OCI-LY3 (cell line): ENCODE results near the gene OPHN1.

Experiments used
- H2AFZ ChIP-seq: fragments of 200-600, 300-600 bp; shearing (Covaris generic); 2 replicates; pipeline ENCODE4 v1.6.0; 2014; ENCODE audit warnings: antibody characterized with exemption, low read depth, low read length
- H3K27ac ChIP-seq: fragments of 200-600, 300-600 bp; sonication (generic); 2 replicates; pipeline ENCODE4 v1.5.1; 2014; ENCODE audit warnings: mild to moderate bottlenecking, low read length, moderate library complexity, mixed read lengths
- H3K27me3 ChIP-seq: fragments of 200-600, 300-600 bp; sonication (generic); 2 replicates; pipeline ENCODE4 v1.6.1; 2014; ENCODE audit warnings: low read depth, low read length, mixed read lengths
- H3K36me3 ChIP-seq: fragments of 200-600, 300-600 bp; sonication (generic); replicated peaks from 2 replicates; pipeline ENCODE3; 2014; ENCODE audit warnings: low read depth, low read length, mixed read lengths
- H3K4me1 ChIP-seq: fragments of 300-600, 200-600 bp; sonication (generic); 2 replicates; pipeline ENCODE4 v1.6.1; 2014; ENCODE audit warnings: low read length, mixed read lengths
- H3K4me2 ChIP-seq: fragments of 200-600, 300-600 bp; sonication (generic); 2 replicates; pipeline ENCODE4 v1.6.1; 2014; ENCODE audit warnings: low read length, mixed read lengths
- H3K4me3 ChIP-seq: fragments of 300-600, 200-600 bp; sonication (generic); 2 replicates; pipeline ENCODE4 v1.5.1; 2014; ENCODE audit warnings: antibody characterized with exemption, mild to moderate bottlenecking, low read length, moderate library complexity
- H3K79me2 ChIP-seq: fragments of 300-600, 200-600 bp; shearing (Covaris generic); 2 replicates; pipeline ENCODE4 v1.6.1; 2014; ENCODE audit warnings: mild to moderate bottlenecking, low read length, mixed read lengths
- H3K9ac ChIP-seq: fragments of 300-600, 200-600 bp; shearing (Covaris generic); 2 replicates; pipeline ENCODE4 v1.6.0; 2014; ENCODE audit warnings: mild to moderate bottlenecking, low read length, moderate library complexity
- H3K9me3 ChIP-seq: fragments of 200-600, 300-600 bp; shearing (Covaris generic); 2 replicates; pipeline ENCODE4 v1.6.1; 2014; ENCODE audit warnings: low read length, mixed read lengths; ENCODE audit not compliant: insufficient read depth
- H4K20me1 ChIP-seq: fragments of 200-600, 300-600 bp; sonication (generic); 2 replicates; pipeline ENCODE4 v1.6.1; 2016; ENCODE audit warnings: low read length, mixed read lengths; ENCODE audit not compliant: insufficient read depth
- CTCF ChIP-seq: fragments of 200-600, 300-600 bp; sonication (generic); IDR thresholded peaks from 2 replicates; pipeline ENCODE4 v1.5.1; 2014; ENCODE audit warnings: antibody characterized with exemption, low read length, low read depth
- EZH2phosphoT487 ChIP-seq: fragments of 200-600 bp; shearing (Covaris generic); IDR thresholded peaks from 2 replicates; pipeline ENCODE4 v1.6.1; 2018; ENCODE audit warnings: antibody characterized with exemption, mixed run types, low read depth

OPHN1 gene

DNA sequence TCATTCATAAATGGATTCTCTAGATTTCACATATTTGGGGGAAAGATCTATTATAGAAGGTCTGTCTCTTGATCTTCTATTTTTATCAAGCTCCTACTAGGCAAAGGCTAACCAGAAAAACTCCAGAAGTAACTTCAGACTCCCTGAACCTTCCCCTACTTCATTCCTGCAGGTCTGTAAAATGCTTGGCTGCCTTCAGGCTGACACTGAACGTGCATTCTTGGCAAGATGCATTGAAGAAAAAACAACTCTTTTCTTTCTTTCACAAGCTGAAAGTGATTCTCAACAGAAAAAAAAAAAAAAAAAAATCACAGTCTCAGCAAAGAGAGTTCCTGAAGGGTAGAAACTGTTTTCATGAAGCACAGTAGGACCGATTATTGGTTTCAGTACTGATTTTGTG is 12.7 kb downstream of the OPHN1 start:
- no peak overlapping the region for H3K27ac ChIP-seq
- H3K27me3 ChIP-seq, result no peaks in the 10 kb centered on the region
- H3K4me3 ChIP-seq, result no peak overlapping the region
- H3K36me3 ChIP-seq, result no peaks in the 10 kb centered on the region
- no peaks in the 10 kb centered on the region for H4K20me1 ChIP-seq
- H3K79me2 ChIP-seq, result no peaks in the 10 kb centered on the region
- no peaks in the 10 kb centered on the region for H3K9me3 ChIP-seq
- H3K4me2 ChIP-seq, result no peak overlapping the region
- no peaks in the 10 kb centered on the region for H3K4me1 ChIP-seq
- no peak overlapping the region for H3K9ac ChIP-seq
- H2AFZ ChIP-seq, result no peak overlapping the region
- TF ChIP-seq EZH2phosphoT487, result no peak
- no peak for TF ChIP-seq CTCF

- H4K20me1 ChIP-seq, result no peaks in the 10 kb centered on the region
- no peaks in the 10 kb centered on the region for H3K27me3 ChIP-seq
- no peak overlapping the region for H3K27ac ChIP-seq
- no peaks in the 10 kb centered on the region for H3K4me1 ChIP-seq
- H3K79me2 ChIP-seq, result no peaks in the 10 kb centered on the region
- no peak overlapping the region for H2AFZ ChIP-seq
- H3K4me2 ChIP-seq, result no peak overlapping the region
- no peaks in the 10 kb centered on the region for H3K36me3 ChIP-seq
- H3K4me3 ChIP-seq, result no peak overlapping the region
- no peaks in the 10 kb centered on the region for H3K9me3 ChIP-seq
- H3K9ac ChIP-seq, result no peak overlapping the region
- TF ChIP-seq CTCF, result no peak
- no peak for TF ChIP-seq EZH2phosphoT487
Measured at GRCh38 chrX:68419975-68420374, 13.3 kb downstream of the OPHN1 start.

- Histone ChIP-seq H4K20me1 (no peaks in the 10 kb centered on the region), H3K27ac (no peak overlapping the region), H3K4me2 (no peak overlapping the region), H3K9ac (no peak overlapping the region), H3K79me2 (no peaks in the 10 kb centered on the region), H3K9me3 (no peaks in the 10 kb centered on the region), H3K36me3 (no peaks in the 10 kb centered on the region), H2AFZ (no peak overlapping the region), H3K27me3 (no peaks in the 10 kb centered on the region), H3K4me1 (no peaks in the 10 kb centered on the region), H3K4me3 (no peak overlapping the region)
- no peak for TF ChIP-seq CTCF
- no peak for TF ChIP-seq EZH2phosphoT487
Measured at GRCh38 chrX:68417651-68418050, 15.6 kb downstream of the OPHN1 start.

DNA sequence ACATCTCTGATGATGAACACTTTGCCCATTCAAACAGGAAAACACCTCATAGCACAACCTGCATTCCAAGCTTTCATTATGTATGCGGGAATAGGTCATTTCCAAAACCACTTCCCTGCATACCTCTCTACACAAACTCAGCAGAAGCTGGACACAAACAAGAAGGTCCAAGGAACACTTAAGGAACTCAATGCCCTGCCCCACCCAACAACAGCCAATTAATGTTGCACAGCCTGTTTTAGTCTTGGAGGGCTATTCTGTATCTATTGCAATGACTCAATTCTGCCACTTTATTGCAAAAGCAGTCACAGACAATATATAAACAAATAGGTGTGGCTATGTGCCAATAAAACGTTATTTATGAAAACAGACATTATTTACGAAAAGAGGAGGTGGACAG is 16.7 kb downstream of the OPHN1 start:
- no peak overlapping the region for H3K27ac ChIP-seq

More for the DNA sequence above, 16.7 kb downstream of the OPHN1 start:
- H2AFZ ChIP-seq, result no peak overlapping the region
- no peaks in the 10 kb centered on the region for H3K36me3 ChIP-seq
- no peaks in the 10 kb centered on the region for H3K79me2 ChIP-seq
- no peaks in the 10 kb centered on the region for H3K4me1 ChIP-seq
- TF ChIP-seq EZH2phosphoT487, result no peak
- no peak for TF ChIP-seq CTCF
- H3K4me3 ChIP-seq, result no peak overlapping the region
- no peak overlapping the region for H3K4me2 ChIP-seq
- H4K20me1 ChIP-seq, result no peaks in the 10 kb centered on the region
- H3K9me3 ChIP-seq, result no peaks in the 10 kb centered on the region
- H3K9ac ChIP-seq, result no peak overlapping the region
- H3K27me3 ChIP-seq, result no peaks in the 10 kb centered on the region
